ENCODE measurements around the gene KRT83.

KRT83 gene

GRCh38 chr12:52320784-52321400, at the start of gene KRT83:
TSS of gene KRT83 (minus strand) at chr12:52321398. CDS start at chr12:52321335, 63 bp downstream.
- no peak for DNase-seq

- DNase-seq = no peak
Measured at GRCh38 chr12:52369809-52370208, 48.6 kb upstream of the KRT83 start.

GRCh38 chr12:52369211-52369610, 48.0 kb upstream of the KRT83 start:
- DNase-seq = no peak

GRCh38 chr12:52368508-52368907, 47.3 kb upstream of the KRT83 start:
- no peak for DNase-seq

- DNase-seq = no peak
Measured at GRCh38 chr12:52367876-52368275, 46.7 kb upstream of the KRT83 start.

- DNase-seq = no peak
Measured at GRCh38 chr12:52366738-52367485, 45.7 kb upstream of the KRT83 start, which contains the start of gene KRT85. TSS of gene KRT85 (minus strand) at chr12:52367481. CDS start at chr12:52367405, 76 bp downstream.

GRCh38 chr12:52364901-52365489, 43.8 kb upstream of the KRT83 start:
- no peak for DNase-seq

GRCh38 chr12:52364061-52364460, 42.9 kb upstream of the KRT83 start:
- no peak for DNase-seq

- DNase-seq = no peak
Measured at GRCh38 chr12:52363111-52363679, 42.0 kb upstream of the KRT83 start.

GRCh38 chr12:52362118-52362726, 41.0 kb upstream of the KRT83 start:
- no peak for DNase-seq

GRCh38 chr12:52361553-52361952, 40.4 kb upstream of the KRT83 start:
- no peak for DNase-seq

- no peak for DNase-seq
Measured at GRCh38 chr12:52360663-52361271, 39.6 kb upstream of the KRT83 start.

- DNase-seq = no peak
Measured at GRCh38 chr12:52360106-52360662, 39.0 kb upstream of the KRT83 start.

GRCh38 chr12:52359621-52360061, 38.4 kb upstream of the KRT83 start:
- DNase-seq = no peak

GRCh38 chr12:52358575-52359350, 37.6 kb upstream of the KRT83 start:
- DNase-seq = no peak

- no peak for DNase-seq
Measured at GRCh38 chr12:52356762-52357580, 35.8 kb upstream of the KRT83 start.

- DNase-seq = no peak
Measured at GRCh38 chr12:52356031-52356761, 35.0 kb upstream of the KRT83 start.

- DNase-seq = no peak
Measured at GRCh38 chr12:52355176-52355575, 34.0 kb upstream of the KRT83 start.

- no peak for DNase-seq
Measured at GRCh38 chr12:52354200-52354599, 33.0 kb upstream of the KRT83 start.

- no peak for DNase-seq
Measured at GRCh38 chr12:52353766-52354165, 32.6 kb upstream of the KRT83 start.

Data from AML-193 (cell line).